Measurements from ENCODE around the gene PPARD. TPM values are rescaled to one million over a fixed set of nuclear protein-coding genes. Genes with fewer than 3 reads are reported as not detected.
"Not testable (repeated sequence)": the region's sequence is repeated elsewhere in the genome, so short reads cannot be mapped to it uniquely, and the experiment has no call there.

Gene PPARD
- total RNA-seq, 1 donor from 2014 or later: 29.1 TPM

DNA sequence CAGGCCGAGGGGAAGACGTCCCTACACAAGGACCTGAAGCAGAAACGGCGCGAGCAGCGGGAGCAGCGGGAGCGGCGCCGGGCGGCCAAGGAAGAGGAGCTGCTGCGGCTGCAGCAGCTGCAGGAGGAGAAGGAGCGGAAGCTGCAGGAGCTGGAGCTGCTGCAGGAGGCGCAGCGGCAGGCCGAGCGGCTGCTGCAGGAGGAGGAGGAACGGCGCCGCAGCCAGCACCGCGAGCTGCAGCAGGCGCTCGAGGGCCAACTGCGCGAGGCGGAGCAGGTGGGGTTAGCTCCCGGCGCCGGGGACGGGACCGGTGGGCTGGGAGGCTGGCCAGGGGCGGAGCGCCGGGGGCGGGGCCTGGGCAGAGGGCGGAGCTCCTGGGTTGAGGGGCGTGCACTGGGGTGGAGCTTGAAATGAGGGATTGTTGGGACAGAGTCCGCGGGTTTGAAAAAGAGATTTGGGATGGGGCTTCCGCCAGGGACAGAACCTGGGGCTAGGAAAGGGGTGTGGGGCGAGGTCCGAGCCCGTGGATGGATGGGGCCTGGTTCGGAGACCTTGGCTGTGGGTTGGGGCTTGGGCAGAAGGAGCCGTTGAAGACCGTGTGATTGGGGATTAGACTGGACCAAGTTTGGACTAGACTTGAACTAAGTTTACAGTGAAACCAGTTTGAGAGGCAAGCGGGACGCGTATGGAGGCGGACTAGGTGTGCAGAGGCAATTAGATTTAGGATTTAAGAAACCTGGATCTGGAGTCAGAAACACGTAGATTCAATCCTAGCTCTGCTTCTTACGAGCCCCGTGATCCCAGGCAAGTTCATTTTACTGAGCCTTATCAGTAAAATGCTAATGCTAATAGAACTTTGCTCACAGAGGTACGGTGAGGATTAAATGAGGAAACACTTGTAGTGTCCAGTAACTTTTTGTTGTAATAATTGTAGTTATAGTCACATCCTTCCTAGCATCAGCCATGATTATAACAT is 23.9 kb upstream of the PPARD start:
- intact Hi-C loops (cut with micrococcal nuclease): no loop called here
- Mint-ChIP-seq H3K27me3 (ENCODE audit: low read depth) (no peaks in the 10 kb centered on the region), H3K4me1 (ENCODE audit: low read depth) (peaks cover 16% of the 10 kb centered on the region), H3K27ac (no peak overlapping the region), H3K36me3 (ENCODE audit: low read depth) (peaks cover 87% of the 10 kb centered on the region), H3K4me3 (ENCODE audit: low read depth) (no peak overlapping the region), H3K9me3 (no peaks in the 10 kb centered on the region)
- DNase-seq (ENCODE audit: low spot score): no peak

DNA sequence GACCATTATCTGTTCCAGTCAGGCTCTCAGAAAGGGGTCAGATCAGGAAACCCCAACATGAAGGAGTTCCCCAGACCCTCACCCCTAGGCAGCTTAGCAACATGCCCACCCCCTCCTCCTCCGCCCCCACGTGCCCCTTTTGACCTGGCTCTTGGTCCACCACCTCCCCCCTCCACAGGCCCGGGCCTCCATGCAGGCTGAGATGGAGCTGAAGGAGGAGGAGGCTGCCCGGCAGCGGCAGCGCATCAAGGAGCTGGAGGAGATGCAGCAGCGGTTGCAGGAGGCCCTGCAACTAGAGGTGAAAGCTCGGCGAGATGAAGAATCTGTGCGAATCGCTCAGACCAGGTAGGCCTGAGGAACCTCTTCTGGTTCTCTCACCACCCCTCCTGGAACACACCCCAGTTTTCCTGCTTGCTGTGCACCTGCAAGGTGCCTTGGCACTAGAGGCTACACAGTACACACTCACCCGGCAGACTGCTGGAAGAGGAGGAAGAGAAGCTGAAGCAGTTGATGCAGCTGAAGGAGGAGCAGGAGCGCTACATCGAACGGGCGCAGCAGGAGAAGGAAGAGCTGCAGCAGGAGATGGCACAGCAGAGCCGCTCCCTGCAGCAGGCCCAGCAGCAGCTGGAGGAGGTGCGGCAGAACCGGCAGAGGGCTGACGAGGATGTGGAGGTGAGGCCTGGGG is 22.9 kb upstream of the PPARD start:
- no peak for DNase-seq (ENCODE audit: low spot score)
- Mint-ChIP-seq H3K36me3 (ENCODE audit: low read depth) (peaks cover 80% of the 10 kb centered on the region), H3K4me3 (ENCODE audit: low read depth) (no peak overlapping the region), H3K4me1 (ENCODE audit: low read depth) (peaks cover 9% of the 10 kb centered on the region), H3K27me3 (ENCODE audit: low read depth) (no peaks in the 10 kb centered on the region), H3K27ac (peak overlapping the region; percentile 26), H3K9me3 (no peaks in the 10 kb centered on the region)
- intact Hi-C loops (cut with micrococcal nuclease): no loop called here

DNA sequence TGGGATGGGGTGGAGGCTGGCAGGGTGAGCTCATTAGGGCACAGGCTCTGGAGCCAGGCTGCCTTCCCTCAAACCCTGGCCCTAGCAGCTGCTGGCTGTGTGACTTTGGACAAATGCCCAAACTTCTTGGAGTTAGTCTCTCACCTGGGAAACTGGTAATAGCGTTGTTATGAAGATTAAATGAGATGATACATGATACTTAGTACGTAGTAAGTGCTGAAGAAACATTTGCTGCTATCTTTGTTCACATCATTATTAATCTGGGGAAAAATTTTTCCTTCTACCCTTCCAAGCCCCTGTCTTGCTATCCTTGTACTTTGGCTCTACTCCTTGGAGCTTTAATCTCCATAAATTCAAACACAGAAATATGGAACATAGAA is 22.3 kb upstream of the PPARD start:
- Mint-ChIP-seq H3K4me1 (ENCODE audit: low read depth) (peaks cover 4% of the 10 kb centered on the region), H3K27ac (no peak overlapping the region), H3K36me3 (ENCODE audit: low read depth) (peaks cover 80% of the 10 kb centered on the region), H3K27me3 (ENCODE audit: low read depth) (no peaks in the 10 kb centered on the region), H3K9me3 (no peaks in the 10 kb centered on the region), H3K4me3 (ENCODE audit: low read depth) (no peak overlapping the region)
- DNase-seq (ENCODE audit: low spot score): no peak
- intact Hi-C loops (cut with micrococcal nuclease): no loop called here

DNA sequence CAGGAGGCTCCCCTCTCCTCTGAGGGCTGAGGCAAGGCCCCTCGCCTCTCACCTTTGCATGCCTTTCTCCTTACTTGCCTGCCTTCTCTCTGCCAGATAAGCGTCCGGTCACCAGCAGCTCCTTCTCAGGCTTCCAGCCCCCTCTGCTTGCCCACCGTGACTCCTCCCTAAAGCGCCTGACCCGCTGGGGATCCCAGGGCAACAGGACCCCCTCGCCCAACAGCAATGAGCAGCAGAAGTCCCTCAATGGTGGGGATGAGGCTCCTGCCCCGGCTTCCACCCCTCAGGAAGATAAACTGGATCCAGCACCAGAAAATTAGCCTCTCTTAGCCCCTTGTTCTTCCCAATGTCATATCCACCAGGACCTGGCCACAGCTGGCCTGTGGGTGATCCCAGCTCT is 21.3 kb upstream of the PPARD start:
- peaks cover 2% of the 10 kb centered on the region for H3K4me1 Mint-ChIP-seq (ENCODE audit: low read depth)
- intact Hi-C loops (cut with micrococcal nuclease): no loop called here
- no peaks in the 10 kb centered on the region for H3K27me3 Mint-ChIP-seq (ENCODE audit: low read depth)
- DNase-seq (ENCODE audit: low spot score): no peak
- H3K9me3 Mint-ChIP-seq: no peaks in the 10 kb centered on the region
- peaks cover 77% of the 10 kb centered on the region for H3K36me3 Mint-ChIP-seq (ENCODE audit: low read depth)
- H3K4me3 Mint-ChIP-seq (ENCODE audit: low read depth): no peak overlapping the region
- no peak overlapping the region for H3K27ac Mint-ChIP-seq

DNA sequence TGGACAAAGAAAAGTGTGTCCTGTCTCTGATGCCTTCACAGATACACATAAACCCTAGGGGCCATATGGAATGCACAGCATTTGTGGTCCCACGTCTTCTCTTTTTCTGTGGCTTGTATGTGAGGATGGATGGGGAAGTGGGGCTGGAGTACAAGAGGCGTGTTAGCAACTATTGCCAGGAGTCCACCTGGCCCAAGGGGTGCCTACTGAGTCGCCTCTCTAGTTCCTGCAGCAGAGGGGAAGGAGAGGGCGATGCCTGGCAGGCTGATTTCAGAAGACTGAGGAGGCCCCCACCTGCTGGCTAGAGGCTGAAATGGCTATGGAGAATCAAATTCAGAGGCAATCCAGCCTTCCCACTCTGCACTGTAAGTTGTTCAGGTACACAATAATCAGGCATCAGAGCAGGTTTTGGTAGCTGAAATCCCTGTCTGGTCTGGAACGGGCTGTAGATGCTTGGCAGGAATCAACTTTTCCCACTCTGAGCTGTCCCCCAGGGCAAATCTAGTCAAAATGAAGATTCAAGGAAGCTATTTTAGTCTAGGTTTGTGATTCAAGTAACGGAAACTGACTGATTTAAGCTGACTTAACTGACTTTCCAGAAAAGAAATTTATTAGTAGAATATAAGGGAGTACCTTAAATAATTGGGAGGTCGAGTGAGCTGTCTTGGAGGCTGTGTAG is 14.9 kb upstream of the PPARD start:
- Mint-ChIP-seq H3K27me3 (ENCODE audit: low read depth) (no peaks in the 10 kb centered on the region), H3K27ac (peak overlapping the region; percentile 41), H3K9me3 (no peaks in the 10 kb centered on the region), H3K36me3 (ENCODE audit: low read depth) (peaks cover 36% of the 10 kb centered on the region), H3K4me1 (ENCODE audit: low read depth) (peaks cover 11% of the 10 kb centered on the region), H3K4me3 (ENCODE audit: low read depth) (no peak overlapping the region)
- intact Hi-C loops (cut with micrococcal nuclease): loop anchor here (1.0 kb wide), 1 partner anchor 30 kb away; the partner anchor contains the start of gene DEF6
- peak; percentile 61 for DNase-seq (ENCODE audit: low spot score)

DNA sequence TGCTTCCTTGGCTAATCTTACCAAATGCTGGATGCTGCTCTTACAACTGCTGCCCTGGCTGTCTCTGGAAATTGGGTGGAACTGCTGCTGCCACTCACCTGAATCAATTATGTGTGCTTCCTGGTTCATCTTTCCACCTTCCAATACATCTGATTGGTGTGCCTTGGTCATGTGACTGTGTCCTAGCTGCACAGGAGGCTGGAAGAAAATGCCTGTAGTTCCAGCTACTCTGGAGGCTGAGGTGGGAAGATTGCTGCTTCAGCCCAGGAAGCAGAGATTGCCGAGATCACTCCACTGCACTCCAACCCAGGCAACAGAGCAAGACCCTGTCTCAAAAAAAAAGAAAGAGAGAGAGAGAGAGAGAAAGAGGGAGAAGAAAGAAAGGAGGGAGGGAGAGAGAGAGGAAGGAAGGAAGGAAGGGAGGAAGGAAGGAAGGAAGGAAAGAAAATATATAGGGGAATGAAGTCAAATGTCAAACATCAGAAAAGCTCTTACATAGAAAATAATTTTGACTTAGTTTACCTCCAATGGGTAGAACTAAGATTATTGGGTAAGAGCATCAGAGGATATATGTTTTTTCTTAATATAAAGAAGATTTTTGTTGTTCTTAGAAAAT is 14.1 kb upstream of the PPARD start:
- H3K36me3 Mint-ChIP-seq (ENCODE audit: low read depth): peaks cover 38% of the 10 kb centered on the region
- no peak overlapping the region for H3K4me3 Mint-ChIP-seq (ENCODE audit: low read depth)
- intact Hi-C loops (cut with micrococcal nuclease): no loop called here
- no peak for DNase-seq (ENCODE audit: low spot score)
- peaks cover 1% of the 10 kb centered on the region for H3K27me3 Mint-ChIP-seq (ENCODE audit: low read depth)
- peaks cover 4% of the 10 kb centered on the region for H3K9me3 Mint-ChIP-seq
- H3K27ac Mint-ChIP-seq: no peak overlapping the region
- peaks cover 14% of the 10 kb centered on the region for H3K4me1 Mint-ChIP-seq (ENCODE audit: low read depth)

DNA sequence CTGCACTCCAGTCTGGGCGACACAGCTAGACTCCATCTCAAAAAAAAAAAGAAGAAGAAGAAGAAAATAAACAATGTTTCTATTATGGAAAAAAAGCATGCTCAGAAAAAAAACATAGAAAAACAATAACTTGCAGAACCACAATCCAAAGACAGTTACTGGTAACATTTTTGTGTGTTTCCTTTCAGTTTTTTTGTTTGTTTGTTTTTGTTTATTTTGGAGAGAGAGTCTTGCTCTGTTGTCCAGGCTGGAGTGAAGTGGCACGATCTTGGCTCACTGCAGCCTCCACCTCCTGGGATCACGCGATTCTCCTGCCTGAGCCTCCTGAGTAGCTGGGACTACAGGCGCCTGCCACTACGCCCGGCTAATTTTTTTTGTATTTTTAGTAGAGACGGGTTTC is 13.4 kb upstream of the PPARD start:
- H3K27me3 Mint-ChIP-seq (ENCODE audit: low read depth); H3K27ac Mint-ChIP-seq; DNase-seq (ENCODE audit: low spot score); H3K4me3 Mint-ChIP-seq (ENCODE audit: low read depth); intact Hi-C loops (cut with micrococcal nuclease): not testable (repeated sequence)
- Mint-ChIP-seq H3K9me3 (peaks cover 12% of the 10 kb centered on the region), H3K4me1 (ENCODE audit: low read depth) (peaks cover 20% of the 10 kb centered on the region), H3K36me3 (ENCODE audit: low read depth) (peaks cover 39% of the 10 kb centered on the region)

DNA sequence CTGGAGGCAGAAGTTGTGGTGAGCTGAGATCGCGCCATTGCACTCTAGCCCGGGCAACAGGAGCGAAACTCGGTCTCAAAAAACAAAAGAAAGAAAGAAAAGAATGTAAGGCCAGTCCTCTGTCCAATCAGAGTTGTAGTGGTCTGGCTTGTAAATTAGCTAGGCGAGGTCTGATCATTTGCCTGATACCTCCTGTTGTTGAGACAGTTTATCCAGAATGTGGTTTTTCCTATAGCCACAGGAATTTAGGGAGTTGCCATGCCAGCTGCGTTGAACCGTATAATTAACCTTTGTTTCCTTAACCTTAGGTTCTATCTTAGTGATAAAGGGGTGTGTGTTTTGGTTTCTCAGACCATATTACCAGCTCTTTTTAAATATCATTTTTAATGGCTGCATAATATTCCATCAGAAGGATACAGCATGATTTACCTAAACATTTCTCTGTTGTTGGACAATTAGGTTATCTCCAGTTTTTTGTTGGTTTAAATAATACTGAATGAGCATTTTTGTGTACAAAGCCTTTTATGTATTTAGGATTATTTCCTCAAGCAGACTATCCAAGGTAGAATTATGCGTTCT is 11.7 kb upstream of the PPARD start:
- peaks cover 24% of the 10 kb centered on the region for H3K9me3 Mint-ChIP-seq
- intact Hi-C loops (cut with micrococcal nuclease): no loop called here
- peaks cover 27% of the 10 kb centered on the region for H3K4me1 Mint-ChIP-seq (ENCODE audit: low read depth)
- no peak overlapping the region for H3K27ac Mint-ChIP-seq
- H3K4me3 Mint-ChIP-seq (ENCODE audit: low read depth): no peak overlapping the region
- DNase-seq (ENCODE audit: low spot score): no peak
- peaks cover 42% of the 10 kb centered on the region for H3K36me3 Mint-ChIP-seq (ENCODE audit: low read depth)
- peaks cover 1% of the 10 kb centered on the region for H3K27me3 Mint-ChIP-seq (ENCODE audit: low read depth)

DNA sequence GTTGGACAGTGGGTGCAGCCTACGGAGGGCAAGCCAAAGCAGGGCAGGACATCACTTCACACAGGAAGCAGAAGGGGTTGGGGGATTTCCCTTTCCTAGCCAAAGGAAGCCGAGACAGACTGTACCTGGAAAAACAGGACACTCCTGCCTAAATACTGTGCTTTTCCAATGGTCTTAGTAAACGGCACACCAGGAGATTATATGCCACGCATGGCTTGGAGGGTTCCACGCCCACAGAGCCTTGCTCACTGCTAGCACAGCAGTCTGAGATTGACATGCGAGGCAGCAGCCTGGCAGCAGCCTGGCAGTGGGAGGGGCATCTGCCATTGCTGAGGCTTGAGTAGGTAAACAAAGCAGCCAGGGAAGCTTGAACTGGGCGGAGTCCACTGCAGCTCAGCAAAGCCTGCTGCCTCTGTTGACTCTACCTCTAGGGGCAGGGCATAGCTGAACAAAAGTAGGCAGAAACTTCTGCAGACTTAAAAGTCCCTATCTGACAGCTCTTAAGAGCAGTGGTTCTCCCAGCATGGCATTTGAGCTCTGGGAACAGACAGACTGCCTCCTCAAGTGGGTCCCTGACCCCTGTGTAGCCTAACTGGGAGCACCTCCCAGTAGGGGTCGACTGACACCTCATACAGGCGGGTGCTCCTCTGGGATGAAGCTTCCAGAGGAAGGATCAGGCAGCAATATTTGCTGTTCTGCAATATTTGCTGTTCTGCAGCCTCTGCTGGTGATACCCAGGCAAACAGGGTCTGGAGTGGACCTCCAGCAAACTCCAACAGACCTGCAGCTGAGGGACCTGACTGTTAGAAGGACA is 10.1 kb upstream of the PPARD start:
- intact Hi-C loops (cut with micrococcal nuclease); H3K4me3 Mint-ChIP-seq (ENCODE audit: low read depth); H3K27ac Mint-ChIP-seq; H3K27me3 Mint-ChIP-seq (ENCODE audit: low read depth): not testable (repeated sequence)
- H3K9me3 Mint-ChIP-seq: peaks cover 27% of the 10 kb centered on the region
- H3K4me1 Mint-ChIP-seq (ENCODE audit: low read depth): peaks cover 30% of the 10 kb centered on the region
- H3K36me3 Mint-ChIP-seq (ENCODE audit: low read depth): peaks cover 51% of the 10 kb centered on the region
- peak; percentile 44 for DNase-seq (ENCODE audit: low spot score)

DNA sequence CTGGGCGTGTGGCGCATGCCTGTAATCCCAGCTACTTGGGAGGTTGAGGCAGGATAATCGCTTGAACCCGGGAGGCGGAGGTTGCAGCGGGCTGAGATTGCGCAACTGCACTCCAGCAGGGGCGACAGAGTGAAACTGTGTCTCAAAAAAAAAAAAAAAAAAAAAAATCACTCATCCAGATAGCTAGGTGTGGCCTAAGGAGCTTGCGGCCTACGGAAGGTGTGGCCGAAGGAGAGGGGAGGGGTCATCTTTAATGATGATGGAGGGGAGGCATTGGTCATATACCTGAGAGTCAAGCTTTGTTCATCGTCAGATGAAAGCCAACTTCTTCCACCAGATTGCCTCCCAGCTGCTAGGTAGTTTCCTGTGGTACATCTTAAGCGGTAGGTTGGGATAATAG is 801 bp upstream of the PPARD start:
- Mint-ChIP-seq H3K27ac (no peak overlapping the region), H3K4me3 (ENCODE audit: low read depth) (no peak overlapping the region), H3K36me3 (ENCODE audit: low read depth) (peaks cover 34% of the 10 kb centered on the region), H3K9me3 (no peaks in the 10 kb centered on the region), H3K4me1 (ENCODE audit: low read depth) (peaks cover 44% of the 10 kb centered on the region), H3K27me3 (ENCODE audit: low read depth) (no peaks in the 10 kb centered on the region)
- intact Hi-C loops (cut with micrococcal nuclease): no loop called here
- no peak for DNase-seq (ENCODE audit: low spot score)

DNA sequence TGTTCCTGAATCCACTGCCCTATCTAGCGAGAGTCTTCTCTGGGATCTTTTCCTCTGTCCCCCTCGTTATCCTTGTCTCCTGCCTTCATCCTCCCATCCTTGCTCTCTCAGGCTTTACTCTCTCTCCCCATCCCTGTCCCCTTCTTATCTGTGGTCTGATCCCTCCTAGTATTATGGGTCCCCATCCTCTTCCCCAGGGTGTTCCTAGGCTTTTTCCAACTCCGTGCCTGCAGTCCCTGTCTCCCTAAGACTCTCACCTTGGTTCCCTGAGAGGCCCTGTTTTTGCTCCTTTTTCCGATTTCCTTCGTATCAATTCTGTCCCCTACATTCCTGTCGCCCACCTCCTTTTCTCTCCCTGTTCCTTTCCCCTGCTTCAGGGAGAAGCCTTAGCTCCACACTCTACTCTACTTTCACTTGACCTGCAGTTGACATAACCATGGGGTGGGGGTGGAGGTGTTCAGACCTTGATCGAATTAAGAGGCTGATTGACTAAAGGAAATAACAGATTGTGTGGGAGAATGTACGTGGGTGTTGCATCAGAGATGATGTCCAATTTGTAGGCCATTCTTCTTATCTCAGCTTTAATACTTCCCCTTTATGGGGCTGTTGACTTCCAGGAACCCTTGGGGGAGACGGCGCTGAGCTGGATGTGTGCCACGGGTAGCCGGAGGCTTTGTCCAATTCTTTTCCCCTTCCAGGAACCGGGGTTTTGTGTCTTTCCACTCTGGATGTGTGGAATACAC is 905 bp downstream of the PPARD start:
- intact Hi-C loops (cut with micrococcal nuclease): no loop called here
- no peak for DNase-seq (ENCODE audit: low spot score)

More for the DNA sequence above, 905 bp downstream of the PPARD start:
- H3K27ac Mint-ChIP-seq: peak overlapping the region; percentile 82
- peaks cover 34% of the 10 kb centered on the region for H3K4me1 Mint-ChIP-seq (ENCODE audit: low read depth)
- peak overlapping the region; percentile 98 for H3K4me3 Mint-ChIP-seq (ENCODE audit: low read depth)
- no peaks in the 10 kb centered on the region for H3K27me3 Mint-ChIP-seq (ENCODE audit: low read depth)
- peaks cover 34% of the 10 kb centered on the region for H3K36me3 Mint-ChIP-seq (ENCODE audit: low read depth)
- no peaks in the 10 kb centered on the region for H3K9me3 Mint-ChIP-seq
